ENCODE data around the gene CYP3A7. TPM values are rescaled to one million over a fixed set of nuclear protein-coding genes. Genes with fewer than 3 reads are reported as not detected.
"Not testable (repeated sequence)": the region's sequence is repeated elsewhere in the genome, so short reads cannot be mapped to it uniquely, and the experiment has no call there.

Gene CYP3A7
- total and polyA plus RNA-seq, 8 donors = 0.11 to 1.3 (median 0.23) TPM; not detected in 1

DNA sequence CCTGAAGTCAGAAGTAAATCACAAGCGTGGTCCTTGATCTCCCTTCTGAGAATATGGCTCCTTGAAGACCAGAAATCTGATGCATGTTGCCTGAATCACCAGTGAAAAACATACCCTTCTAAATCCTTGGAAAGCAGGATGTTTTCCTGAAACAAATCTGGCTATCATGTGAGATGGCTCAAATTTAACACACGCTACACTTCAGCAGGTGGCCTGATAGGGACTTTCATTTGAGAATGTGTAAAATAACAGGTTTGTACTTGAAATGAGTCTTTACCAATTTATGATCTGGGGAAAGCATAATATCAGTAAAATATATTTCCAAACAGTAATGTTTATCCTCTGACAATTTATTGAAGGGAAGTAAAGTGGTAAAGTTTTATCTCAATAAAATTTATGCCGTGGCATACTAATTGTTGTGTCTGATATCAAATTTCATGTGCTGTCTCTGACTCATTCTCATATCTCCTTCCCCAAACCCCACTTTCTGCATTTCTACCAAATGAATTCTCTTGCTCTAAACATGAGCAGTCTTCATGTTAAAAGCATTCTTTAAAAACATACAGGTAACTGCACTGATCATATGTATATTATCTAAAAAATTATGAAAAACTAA is 31.6 kb upstream of the CYP3A7 start:
- H3K9me3 ChIP-seq = no peaks in the 10 kb centered on the region
- 90 to 94% methylated on average over 3 of the region's 3 CpGs for WGBS, 2 donors
- no peak overlapping the region for H3K4me3 ChIP-seq
- intact Hi-C loops (cut with DNase I) = no loop called here
- H3K27me3 ChIP-seq = no peaks in the 10 kb centered on the region
- no peak for DNase-seq
- no peak for ATAC-seq
- FAIRE-seq = no peak
- no peaks in the 10 kb centered on the region for H3K36me3 ChIP-seq
- TF ChIP-seq, protein P1, sequence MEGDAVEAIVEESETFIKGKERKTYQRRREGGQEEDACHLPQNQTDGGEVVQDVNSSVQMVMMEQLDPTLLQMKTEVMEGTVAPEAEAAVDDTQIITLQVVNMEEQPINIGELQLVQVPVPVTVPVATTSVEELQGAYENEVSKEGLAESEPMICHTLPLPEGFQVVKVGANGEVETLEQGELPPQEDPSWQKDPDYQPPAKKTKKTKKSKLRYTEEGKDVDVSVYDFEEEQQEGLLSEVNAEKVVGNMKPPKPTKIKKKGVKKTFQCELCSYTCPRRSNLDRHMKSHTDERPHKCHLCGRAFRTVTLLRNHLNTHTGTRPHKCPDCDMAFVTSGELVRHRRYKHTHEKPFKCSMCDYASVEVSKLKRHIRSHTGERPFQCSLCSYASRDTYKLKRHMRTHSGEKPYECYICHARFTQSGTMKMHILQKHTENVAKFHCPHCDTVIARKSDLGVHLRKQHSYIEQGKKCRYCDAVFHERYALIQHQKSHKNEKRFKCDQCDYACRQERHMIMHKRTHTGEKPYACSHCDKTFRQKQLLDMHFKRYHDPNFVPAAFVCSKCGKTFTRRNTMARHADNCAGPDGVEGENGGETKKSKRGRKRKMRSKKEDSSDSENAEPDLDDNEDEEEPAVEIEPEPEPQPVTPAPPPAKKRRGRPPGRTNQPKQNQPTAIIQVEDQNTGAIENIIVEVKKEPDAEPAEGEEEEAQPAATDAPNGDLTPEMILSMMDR (IDR thresholded peaks at IDR 0.05) = no peak
- no peak overlapping the region for H3K27ac ChIP-seq
- no peaks in the 10 kb centered on the region for H3K4me1 ChIP-seq

DNA sequence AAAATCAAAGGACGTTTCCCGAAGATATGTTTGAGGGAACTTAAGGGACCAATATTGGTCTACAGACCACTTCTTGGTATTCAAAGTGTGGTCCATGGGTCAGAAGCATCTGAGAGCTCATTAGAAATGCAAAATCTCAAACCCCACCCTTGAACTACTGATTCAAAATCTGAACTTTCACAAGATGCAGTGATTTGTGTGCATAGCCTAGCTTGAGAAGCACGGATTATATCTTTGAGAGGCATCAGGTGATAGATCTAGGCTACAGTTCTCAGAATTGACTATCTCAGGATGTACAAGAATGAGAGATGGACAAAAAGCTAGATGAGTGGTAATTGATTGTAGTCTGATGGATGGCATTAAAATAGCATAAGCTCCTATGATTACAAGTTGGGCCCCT is 29.5 kb upstream of the CYP3A7 start:
- Histone ChIP-seq H3K4me1 (no peaks in the 10 kb centered on the region), H3K36me3 (no peaks in the 10 kb centered on the region), H3K9me3 (no peaks in the 10 kb centered on the region), H3K27me3 (no peaks in the 10 kb centered on the region), H3K4me3 (no peak overlapping the region), H3K27ac (no peak overlapping the region)
- TF ChIP-seq, protein P1 (IDR thresholded peaks at IDR 0.05) = no peak
- 67 to 82% methylated on average over 3 of the region's 3 CpGs for WGBS, 2 donors
- FAIRE-seq = no peak
- ATAC-seq = no peak
- intact Hi-C loops (cut with DNase I) = no loop called here
- DNase-seq = no peak

GRCh38 chr7:99762680-99763327 is 27.8 kb upstream of the CYP3A7 start:
- intact Hi-C loops (cut with DNase I) = no loop called here
- peak in 3 of 4 donors; percentile 47 to 56 (median 52) for ATAC-seq

DNA sequence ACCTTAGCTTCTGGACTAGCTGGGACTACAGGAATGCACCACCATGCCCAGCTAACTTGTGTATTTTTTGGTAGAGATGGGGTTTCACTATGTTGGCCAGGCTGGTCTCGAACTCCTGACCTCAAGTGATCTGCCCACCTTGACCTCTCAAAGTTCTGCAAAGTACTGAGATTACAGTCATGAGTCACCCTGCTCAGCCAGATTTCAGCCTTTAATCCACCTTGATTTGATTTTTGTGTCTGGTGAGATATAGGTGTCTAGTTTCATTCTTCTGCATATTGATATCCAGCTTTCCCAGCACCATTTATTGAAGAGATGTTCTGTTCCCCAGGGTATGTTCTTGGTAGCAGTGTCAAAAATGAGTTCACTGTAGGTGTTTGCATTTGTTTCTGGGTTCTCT is 20.1 kb upstream of the CYP3A7 start:
- 95 to 100% methylated on average over 1 of the region's 1 CpG for WGBS, 2 donors
- no peak for FAIRE-seq
- DNase-seq = no peak
- Histone ChIP-seq H3K27ac (no peak overlapping the region), H3K27me3 (no peaks in the 10 kb centered on the region), H3K9me3 (no peaks in the 10 kb centered on the region), H3K4me1 (peaks cover 0 to 12% (median 6%) of the 10 kb centered on the region in 3 donors), H3K4me3 (no peak overlapping the region), H3K36me3 (no peaks in the 10 kb centered on the region)
- no peak for ATAC-seq
- TF ChIP-seq, protein P1 (IDR thresholded peaks at IDR 0.05) = no peak
- intact Hi-C loops (cut with DNase I) = no loop called here

More at GRCh38 chr7:99762680-99763327, 27.8 kb upstream of the CYP3A7 start:
- Histone ChIP-seq H3K36me3 (no peaks in the 10 kb centered on the region), H3K27ac (no peak overlapping the region), H3K4me3 (no peak overlapping the region), H3K27me3 (no peaks in the 10 kb centered on the region), H3K9me3 (no peaks in the 10 kb centered on the region), H3K4me1 (no peaks in the 10 kb centered on the region)
- WGBS, 2 donors = 89 to 91% methylated on average over 7 of the region's 7 CpGs
- DNase-seq = no peak
- TF ChIP-seq, protein P1 (IDR thresholded peaks at IDR 0.05) = no peak
- no peak for FAIRE-seq

DNA sequence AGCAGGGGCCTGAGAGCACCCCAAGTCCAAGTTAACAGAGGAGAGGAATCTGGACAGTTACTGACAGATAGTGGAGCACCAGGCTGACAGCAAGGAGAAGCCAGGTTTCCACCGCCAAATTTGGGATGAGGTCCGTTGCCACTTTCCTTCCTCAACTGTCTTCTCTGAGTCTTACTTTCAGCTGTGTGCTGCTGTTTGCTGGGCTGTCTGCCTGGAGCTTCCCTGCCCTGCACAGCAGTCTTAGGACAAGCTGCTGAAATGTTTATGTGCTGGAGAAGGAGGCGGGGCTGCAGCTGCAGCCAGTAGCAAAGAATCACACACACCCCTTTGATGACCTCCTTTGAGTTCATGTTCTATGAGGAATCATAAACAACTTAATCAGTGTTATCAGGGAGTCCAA is 17.4 kb upstream of the CYP3A7 start:
- peaks cover 0 to 12% (median 6%) of the 10 kb centered on the region in 3 donors for H3K4me1 ChIP-seq
- no peak for FAIRE-seq
- peak; percentile 73 to 82 (median 78) for ATAC-seq
- DNase-seq = peak in 2 of 6 donors; percentile 16 to 42
- no peaks in the 10 kb centered on the region for H3K27me3 ChIP-seq
- no peaks in the 10 kb centered on the region for H3K36me3 ChIP-seq
- H3K9me3 ChIP-seq = no peaks in the 10 kb centered on the region
- TF ChIP-seq, protein P1 (IDR thresholded peaks at IDR 0.05) = no peak
- H3K4me3 ChIP-seq = no peak overlapping the region
- WGBS, 2 donors = 50 to 61% methylated on average over 3 of the region's 3 CpGs
- intact Hi-C loops (cut with DNase I) = no loop called here
- H3K27ac ChIP-seq = peak overlapping the region in 2 of 4 donors; percentile 39 to 67

DNA sequence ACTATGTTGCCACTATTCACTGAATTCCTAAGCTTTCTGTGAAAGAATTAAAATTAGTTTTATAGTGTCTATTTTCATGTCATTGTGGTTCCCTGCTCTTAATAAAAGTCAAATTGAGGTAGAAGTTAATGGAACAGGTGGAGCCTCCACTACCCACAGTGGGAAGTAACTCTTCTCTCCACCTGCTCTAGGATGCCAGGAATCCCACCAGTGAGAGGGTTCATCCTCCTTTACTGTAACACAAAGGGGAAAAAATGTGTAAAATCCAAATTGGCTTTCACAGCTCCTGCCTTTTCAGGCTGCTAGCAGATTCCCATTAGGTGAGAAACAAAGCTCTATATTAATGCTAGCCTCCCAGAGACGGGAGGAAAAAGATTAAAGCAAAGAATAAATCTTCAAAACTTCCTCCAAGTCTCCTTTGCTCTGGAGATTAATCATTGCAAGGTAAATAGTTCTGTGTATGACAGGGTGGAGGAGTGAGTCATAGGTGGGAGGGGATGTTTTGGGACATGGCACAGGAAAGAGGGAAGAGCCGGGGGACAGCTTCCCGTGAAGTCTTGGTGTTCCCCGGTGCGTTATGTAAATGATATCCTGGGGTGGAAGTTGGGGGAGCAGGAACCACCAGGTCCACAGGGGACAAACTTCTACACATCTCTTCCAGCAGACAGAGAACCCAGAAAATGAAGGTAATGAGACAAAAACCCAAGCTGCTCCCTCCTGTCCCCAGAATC is 16.5 kb upstream of the CYP3A7 start:
- H3K4me1 ChIP-seq = peaks cover 0 to 12% (median 6%) of the 10 kb centered on the region in 3 donors
- H3K27me3 ChIP-seq; intact Hi-C loops (cut with DNase I); H3K36me3 ChIP-seq; H3K9me3 ChIP-seq; H3K4me3 ChIP-seq: not testable (repeated sequence)
- peak overlapping the region in 2 of 4 donors; percentile 39 to 67 for H3K27ac ChIP-seq
- peak in 3 of 6 donors; percentile 23 to 53 (median 45) for DNase-seq
- peak; percentile 39 for FAIRE-seq
- 12 to 15% methylated on average over 5 of the region's 5 CpGs for WGBS, 2 donors
- ATAC-seq = peak; percentile 91 to 97 (median 94)

Measured in pancreas (tissue), 10 donors.